ENCODE results near the gene BMPER.

BMPER gene

GRCh38 chr7:34061149-34061548, 155.8 kb downstream of the BMPER start:
- no peaks in the 10 kb centered on the region for H3K9me3 Mint-ChIP-seq (ENCODE audit: low read depth)
- H3K27ac Mint-ChIP-seq: no peak overlapping the region
- no peak overlapping the region for H3K4me3 Mint-ChIP-seq
- no peaks in the 10 kb centered on the region for H3K36me3 Mint-ChIP-seq
- H3K27me3 Mint-ChIP-seq: no peaks in the 10 kb centered on the region
- no peaks in the 10 kb centered on the region for H3K4me1 Mint-ChIP-seq (ENCODE audit: low read depth)

DNA sequence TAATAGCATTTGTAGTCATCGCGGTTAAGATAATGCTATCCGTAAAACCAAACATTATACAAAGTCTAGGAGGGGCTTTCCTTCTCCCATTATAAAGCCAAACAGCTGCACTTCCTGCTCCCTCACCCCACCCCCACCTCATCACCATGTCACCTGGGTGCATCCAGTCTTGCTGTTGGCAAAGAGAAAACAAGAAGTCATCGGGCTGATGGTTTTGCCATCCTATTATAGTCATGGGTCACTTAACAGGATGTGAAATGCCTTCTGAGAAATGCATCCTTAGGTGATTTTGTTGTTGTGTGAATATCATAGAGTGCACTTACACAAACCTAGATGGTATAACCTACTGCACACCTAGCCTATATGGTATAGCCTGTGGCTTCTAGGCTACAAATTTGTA, 157.0 kb downstream of the BMPER start:
- H3K36me3 Mint-ChIP-seq: no peaks in the 10 kb centered on the region
- H3K9me3 Mint-ChIP-seq (ENCODE audit: low read depth): no peaks in the 10 kb centered on the region
- no peak overlapping the region for H3K4me3 Mint-ChIP-seq
- no peaks in the 10 kb centered on the region for H3K27me3 Mint-ChIP-seq
- no peaks in the 10 kb centered on the region for H3K4me1 Mint-ChIP-seq (ENCODE audit: low read depth)
- H3K27ac Mint-ChIP-seq: no peak overlapping the region

DNA sequence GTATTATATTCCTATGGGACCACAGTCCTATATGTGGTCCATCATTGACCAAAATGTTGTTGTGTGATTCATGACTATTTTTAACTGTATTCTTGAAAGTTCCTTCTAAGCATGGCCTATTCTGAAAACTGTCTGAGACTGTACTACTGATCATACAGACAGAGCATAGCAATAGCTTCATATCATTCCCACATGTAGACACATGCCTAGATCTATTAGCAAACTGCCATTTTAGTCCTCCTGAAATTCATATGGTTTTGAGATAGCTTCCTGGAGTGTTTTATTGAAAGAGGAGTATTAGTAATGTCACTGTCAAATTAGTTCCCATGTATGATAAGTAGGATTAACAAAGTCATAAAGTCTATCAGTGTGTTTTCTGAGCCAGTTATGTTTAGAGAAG, 157.5 kb downstream of the BMPER start:
- no peaks in the 10 kb centered on the region for H3K4me1 Mint-ChIP-seq (ENCODE audit: low read depth)
- no peak overlapping the region for H3K27ac Mint-ChIP-seq
- no peak overlapping the region for H3K4me3 Mint-ChIP-seq
- no peaks in the 10 kb centered on the region for H3K27me3 Mint-ChIP-seq
- H3K9me3 Mint-ChIP-seq (ENCODE audit: low read depth): no peaks in the 10 kb centered on the region
- no peaks in the 10 kb centered on the region for H3K36me3 Mint-ChIP-seq

DNA sequence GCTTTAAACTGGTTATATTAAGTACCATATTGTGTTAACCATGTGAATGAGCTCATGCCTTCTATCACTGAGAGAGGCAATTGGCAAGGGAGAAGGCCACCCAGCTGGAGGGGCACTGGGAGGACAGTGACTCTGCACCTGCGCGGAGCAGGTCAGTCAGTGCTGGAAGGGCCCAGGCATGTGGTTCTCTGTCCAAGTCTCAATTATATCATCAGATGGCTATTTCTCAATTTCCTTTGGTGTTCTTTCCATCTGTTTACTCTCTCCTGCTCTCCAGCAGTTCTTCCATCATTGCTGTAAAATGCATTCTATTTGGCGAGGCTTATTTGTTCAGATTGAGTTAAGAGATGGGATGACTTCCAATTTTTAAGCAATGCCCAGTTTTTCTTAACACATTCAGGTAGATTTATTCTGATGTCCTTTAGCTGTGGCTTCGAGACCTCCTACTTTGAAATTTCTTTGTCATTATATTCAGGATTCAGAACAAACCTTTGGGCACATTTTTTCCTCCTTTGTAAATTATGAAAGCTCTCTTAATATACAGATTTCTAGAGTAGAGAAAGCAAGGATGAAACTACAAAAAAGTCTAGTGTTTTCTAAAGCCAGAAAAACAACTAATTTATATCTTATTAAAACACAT, 159.3 kb downstream of the BMPER start:
- H3K9me3 Mint-ChIP-seq (ENCODE audit: low read depth): no peaks in the 10 kb centered on the region
- no peak overlapping the region for H3K4me3 Mint-ChIP-seq
- no peaks in the 10 kb centered on the region for H3K4me1 Mint-ChIP-seq (ENCODE audit: low read depth)

DNA sequence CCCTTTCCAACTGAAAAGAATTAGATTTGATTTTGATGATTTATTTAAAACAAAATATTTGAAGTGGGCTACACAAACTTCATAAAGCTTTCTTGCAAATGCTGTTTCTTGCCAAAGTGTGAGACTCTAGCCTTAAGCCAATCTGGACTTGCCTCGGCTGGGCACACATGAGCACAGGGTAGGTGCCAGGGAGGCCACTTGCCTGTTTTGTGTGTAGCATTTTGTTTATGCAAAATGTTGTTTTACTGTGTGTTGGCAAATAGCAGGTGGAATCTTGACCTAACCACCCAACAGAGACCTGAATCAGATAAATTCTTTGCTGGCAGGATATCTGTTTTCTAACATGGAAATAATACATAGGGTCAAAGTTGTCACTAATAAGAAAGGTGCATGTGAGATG, 161.1 kb downstream of the BMPER start:
- Mint-ChIP-seq H3K27ac (no peak overlapping the region), H3K27me3 (no peaks in the 10 kb centered on the region), H3K9me3 (ENCODE audit: low read depth) (no peaks in the 10 kb centered on the region), H3K36me3 (no peaks in the 10 kb centered on the region), H3K4me1 (ENCODE audit: low read depth) (no peaks in the 10 kb centered on the region), H3K4me3 (no peak overlapping the region)

More for the DNA sequence above, 159.3 kb downstream of the BMPER start:
- Mint-ChIP-seq H3K27me3 (no peaks in the 10 kb centered on the region), H3K36me3 (no peaks in the 10 kb centered on the region), H3K27ac (no peak overlapping the region)

DNA sequence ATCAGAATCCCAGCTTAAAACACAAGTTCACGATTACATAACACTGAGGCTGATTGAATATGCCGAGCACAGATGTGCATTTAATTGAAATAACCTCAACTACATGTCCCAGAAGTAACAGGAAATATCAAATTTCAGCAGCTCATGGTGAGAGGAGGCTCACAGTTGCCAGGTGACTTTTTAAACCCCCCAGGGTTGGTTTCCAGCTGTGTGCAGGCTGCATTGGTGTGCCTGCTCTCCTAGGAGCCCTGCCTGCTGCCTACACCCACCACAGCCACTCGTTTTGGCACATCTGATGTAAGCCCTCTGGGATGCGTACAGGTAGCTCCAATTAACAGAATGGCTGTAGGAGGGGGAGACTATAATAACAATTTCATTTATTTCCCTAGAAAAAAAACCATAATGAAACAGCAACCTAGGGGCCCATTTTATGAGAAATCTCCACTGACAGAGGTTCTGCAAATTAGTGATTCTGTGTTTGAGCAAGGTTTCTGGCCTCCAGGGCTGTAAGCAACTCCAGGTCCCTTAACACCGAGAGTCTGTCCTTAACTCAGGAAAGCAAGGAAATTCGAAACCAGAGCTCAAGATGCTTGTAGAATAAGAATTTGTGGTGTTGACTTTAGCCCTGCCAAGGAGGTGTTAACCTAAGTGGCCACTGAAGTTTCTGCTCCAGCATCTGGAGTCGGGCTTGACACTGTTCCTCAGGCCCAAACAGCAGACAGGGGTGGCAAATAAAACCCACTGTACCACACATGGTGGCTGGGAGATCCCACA, 161.9 kb downstream of the BMPER start:
- Mint-ChIP-seq H3K4me1 (ENCODE audit: low read depth) (no peaks in the 10 kb centered on the region), H3K36me3 (no peaks in the 10 kb centered on the region), H3K4me3 (no peak overlapping the region), H3K27me3 (no peaks in the 10 kb centered on the region), H3K9me3 (ENCODE audit: low read depth) (no peaks in the 10 kb centered on the region), H3K27ac (no peak overlapping the region)

DNA sequence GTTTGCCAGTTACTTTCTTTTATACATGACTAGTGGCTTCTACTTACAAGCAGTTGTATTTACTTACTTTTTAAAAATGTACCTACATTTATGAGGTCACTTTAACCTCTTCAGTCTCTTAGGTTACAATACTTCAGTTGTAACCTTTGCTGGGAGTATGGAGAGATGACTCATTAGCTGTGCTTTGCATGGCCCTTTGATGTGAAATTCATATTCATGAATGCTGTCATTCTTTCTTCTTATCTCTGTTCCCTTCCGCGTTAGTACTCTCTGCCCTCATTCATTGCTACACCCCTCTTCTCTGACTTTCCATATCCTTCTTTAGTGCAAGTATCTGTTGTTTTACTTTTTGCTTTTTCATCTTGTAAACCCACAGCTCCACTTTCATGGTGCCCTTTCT, 164.3 kb downstream of the BMPER start:
- H3K36me3 Mint-ChIP-seq: no peaks in the 10 kb centered on the region
- H3K27ac Mint-ChIP-seq: no peak overlapping the region
- no peaks in the 10 kb centered on the region for H3K4me1 Mint-ChIP-seq (ENCODE audit: low read depth)
- no peak overlapping the region for H3K4me3 Mint-ChIP-seq
- no peaks in the 10 kb centered on the region for H3K9me3 Mint-ChIP-seq (ENCODE audit: low read depth)
- H3K27me3 Mint-ChIP-seq: peaks cover 2% of the 10 kb centered on the region

GRCh38 chr7:34070511-34071323, 165.4 kb downstream of the BMPER start:
- no peak overlapping the region for H3K4me3 Mint-ChIP-seq
- H3K27me3 Mint-ChIP-seq: peaks cover 3% of the 10 kb centered on the region
- H3K27ac Mint-ChIP-seq: no peak overlapping the region
- H3K4me1 Mint-ChIP-seq (ENCODE audit: low read depth): no peaks in the 10 kb centered on the region
- H3K9me3 Mint-ChIP-seq (ENCODE audit: low read depth): no peaks in the 10 kb centered on the region
- no peaks in the 10 kb centered on the region for H3K36me3 Mint-ChIP-seq

- no peaks in the 10 kb centered on the region for H3K36me3 Mint-ChIP-seq
- no peak overlapping the region for H3K4me3 Mint-ChIP-seq
- no peaks in the 10 kb centered on the region for H3K9me3 Mint-ChIP-seq (ENCODE audit: low read depth)
- H3K4me1 Mint-ChIP-seq (ENCODE audit: low read depth): no peaks in the 10 kb centered on the region
- no peak overlapping the region for H3K27ac Mint-ChIP-seq
- peaks cover 3% of the 10 kb centered on the region for H3K27me3 Mint-ChIP-seq
Measured at GRCh38 chr7:34073676-34074075, 168.3 kb downstream of the BMPER start.

- H3K27ac Mint-ChIP-seq: no peak overlapping the region
- no peak overlapping the region for H3K4me3 Mint-ChIP-seq
- no peaks in the 10 kb centered on the region for H3K4me1 Mint-ChIP-seq (ENCODE audit: low read depth)
- no peaks in the 10 kb centered on the region for H3K9me3 Mint-ChIP-seq (ENCODE audit: low read depth)
- no peaks in the 10 kb centered on the region for H3K36me3 Mint-ChIP-seq
- H3K27me3 Mint-ChIP-seq: peaks cover 3% of the 10 kb centered on the region
Measured at GRCh38 chr7:34074421-34074820, 169.1 kb downstream of the BMPER start.

DNA sequence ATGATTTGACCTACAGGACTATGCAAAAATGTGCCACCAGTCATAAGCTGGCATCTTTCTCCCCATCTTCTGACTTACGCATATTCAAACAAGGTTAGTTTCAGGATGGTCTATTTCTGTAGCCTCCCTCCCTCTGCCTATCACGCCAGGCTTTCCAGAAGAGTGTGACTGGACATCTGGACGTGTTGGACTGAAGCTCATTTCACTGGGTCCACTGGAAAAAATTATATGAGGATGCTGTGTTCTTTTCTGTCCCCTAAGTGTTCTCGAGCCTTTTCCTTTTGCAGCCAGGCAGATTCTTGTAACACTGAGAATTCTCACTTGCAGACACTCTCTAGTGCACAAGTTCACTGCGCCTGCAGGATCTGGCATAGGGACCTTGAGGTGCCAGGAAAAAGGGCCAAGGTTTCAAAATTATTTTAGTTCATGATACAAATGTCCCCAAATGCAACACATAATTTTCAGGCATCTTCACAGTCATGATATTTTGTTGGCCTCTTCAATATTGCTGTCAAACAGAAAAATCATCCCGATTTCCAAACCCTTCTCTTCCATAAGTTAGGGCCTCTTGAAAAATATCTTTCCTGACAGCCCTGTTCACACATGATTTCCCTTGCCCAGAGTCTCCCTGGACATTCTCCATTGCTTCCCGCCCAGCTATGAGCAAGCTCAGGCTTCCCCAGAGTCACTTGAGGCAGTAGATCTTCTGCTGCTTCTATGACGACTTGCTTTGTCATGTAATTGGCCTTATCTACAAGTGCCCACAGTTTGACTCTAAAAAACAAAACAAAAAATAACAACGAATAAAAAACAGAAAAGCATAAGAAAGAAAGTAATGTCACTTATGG, 170.4 kb downstream of the BMPER start:
- Mint-ChIP-seq H3K4me1 (ENCODE audit: low read depth) (no peaks in the 10 kb centered on the region), H3K27ac (no peak overlapping the region), H3K4me3 (no peak overlapping the region), H3K27me3 (peaks cover 3% of the 10 kb centered on the region), H3K9me3 (ENCODE audit: low read depth) (no peaks in the 10 kb centered on the region), H3K36me3 (no peaks in the 10 kb centered on the region)

GRCh38 chr7:34077168-34077567, 171.8 kb downstream of the BMPER start:
- H3K4me3 Mint-ChIP-seq: no peak overlapping the region
- H3K36me3 Mint-ChIP-seq: no peaks in the 10 kb centered on the region
- no peak overlapping the region for H3K27ac Mint-ChIP-seq
- no peaks in the 10 kb centered on the region for H3K9me3 Mint-ChIP-seq (ENCODE audit: low read depth)
- peaks cover 3% of the 10 kb centered on the region for H3K27me3 Mint-ChIP-seq
- no peaks in the 10 kb centered on the region for H3K4me1 Mint-ChIP-seq (ENCODE audit: low read depth)

DNA sequence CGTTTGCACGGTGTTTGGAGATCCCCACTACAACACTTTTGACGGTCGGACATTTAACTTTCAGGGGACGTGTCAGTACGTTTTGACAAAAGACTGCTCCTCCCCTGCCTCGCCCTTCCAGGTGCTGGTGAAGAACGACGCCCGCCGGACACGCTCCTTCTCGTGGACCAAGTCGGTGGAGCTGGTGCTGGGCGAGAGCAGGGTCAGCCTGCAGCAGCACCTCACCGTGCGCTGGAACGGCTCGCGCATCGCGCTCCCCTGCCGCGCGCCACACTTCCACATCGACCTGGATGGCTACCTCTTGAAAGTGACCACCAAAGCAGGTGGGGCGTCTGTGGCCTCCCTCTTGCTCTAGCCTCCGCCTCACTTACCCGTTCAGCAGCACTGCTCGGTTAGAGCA, 173.5 kb downstream of the BMPER start:
- Mint-ChIP-seq H3K9me3 (ENCODE audit: low read depth) (no peaks in the 10 kb centered on the region), H3K27ac (no peak overlapping the region), H3K4me1 (ENCODE audit: low read depth) (no peaks in the 10 kb centered on the region)

DNA sequence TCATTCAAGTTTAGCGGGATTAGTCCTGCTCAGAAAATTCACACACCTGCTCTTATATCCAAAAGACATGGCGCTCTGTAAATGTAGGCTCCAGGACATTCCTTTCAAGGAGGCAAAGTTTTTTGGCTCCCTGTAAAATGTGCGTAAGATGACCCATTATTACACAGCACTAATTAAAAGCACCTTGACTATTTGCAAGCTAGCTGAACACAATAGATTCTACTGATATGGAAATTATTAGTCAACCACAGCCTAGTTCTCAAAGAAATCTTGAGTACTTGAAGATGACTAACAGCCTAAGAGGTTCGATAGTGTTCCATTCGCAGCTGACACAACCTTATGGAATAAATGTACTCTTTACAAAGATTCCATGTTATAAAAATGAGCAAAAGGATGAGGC, 175.2 kb downstream of the BMPER start:
- Mint-ChIP-seq H3K27ac (no peak overlapping the region), H3K9me3 (ENCODE audit: low read depth) (no peaks in the 10 kb centered on the region), H3K36me3 (no peaks in the 10 kb centered on the region)

More for the DNA sequence above, 173.5 kb downstream of the BMPER start:
- H3K27me3 Mint-ChIP-seq: peaks cover 1% of the 10 kb centered on the region
- H3K4me3 Mint-ChIP-seq: no peak overlapping the region
- H3K36me3 Mint-ChIP-seq: no peaks in the 10 kb centered on the region

More for the DNA sequence above, 175.2 kb downstream of the BMPER start:
- Mint-ChIP-seq H3K4me1 (ENCODE audit: low read depth) (no peaks in the 10 kb centered on the region), H3K27me3 (no peaks in the 10 kb centered on the region), H3K4me3 (no peak overlapping the region)
